GM13977 (cell line): Measurements from ENCODE around the gene CDH4.

Experiments
- DNase-seq: peaks from one replicate; pipeline ENCODE4 v3.0.0; 2012; ENCODE audit warnings: low spot score
- CTCF ChIP-seq: IDR thresholded peaks from 2 replicates; pipeline ENCODE4 v1.5.1; 2012; ENCODE audit warnings: mild to moderate bottlenecking, control low read depth; ENCODE audit not compliant: insufficient read depth; ENCODE audit errors: extremely low read depth, missing control alignments
- in situ Hi-C: fragments of 300-500 bp; cut with MboI; formaldehyde crosslinking; loops from one replicate; pipeline ENCODE4 v1.12.0; 2022; ENCODE audit warnings: low sequenced_read_pairs, low pct_unique_long_range_greater_than_20kb, mixed read lengths, inconsistent platforms; ENCODE audit not compliant: unreplicated experiment

Gene CDH4

GRCh38 chr20:61872371-61872900, 620.4 kb downstream of the CDH4 start:
- no peak for TF ChIP-seq CTCF
- in situ Hi-C loops, result no loop called here

GRCh38 chr20:61873651-61874420, 621.8 kb downstream of the CDH4 start:
- in situ Hi-C loops, result no loop called here
- TF ChIP-seq CTCF, result no peak
- DNase-seq, result no peak

More at GRCh38 chr20:61872371-61872900, 620.4 kb downstream of the CDH4 start:
- no peak for DNase-seq

- in situ Hi-C loops, result no loop called here
- TF ChIP-seq CTCF, result no peak
- no peak for DNase-seq
These were observed 622.5 kb downstream of the CDH4 start for GRCh38 chr20:61874421-61875068.

GRCh38 chr20:61875221-61875885, 623.3 kb downstream of the CDH4 start:
- in situ Hi-C loops, result no loop called here
- DNase-seq, result no peak
- TF ChIP-seq CTCF, result no peak

- in situ Hi-C loops, result no loop called here
- no peak for DNase-seq
- TF ChIP-seq CTCF, result no peak
These were observed 623.9 kb downstream of the CDH4 start for GRCh38 chr20:61875996-61876395.

GRCh38 chr20:61876952-61877728, 625.1 kb downstream of the CDH4 start:
- in situ Hi-C loops, result no loop called here
- no peak for TF ChIP-seq CTCF
- no peak for DNase-seq
